Stimulated activated CD4-positive, alpha-beta T cell treated with anti-CD3 and anti-CD28 coated beads, Interleukin-4, amount 100 ng/mL, for 48 hours (primary cell): Measurements from ENCODE around the gene AUNIP.

Experiments used
- DNase-seq, 2 donors: peaks; one replicate each; pipeline ENCODE4 v3.0.0-alpha.2; 2020; ENCODE audit warnings: low read depth in 2 of 2

AUNIP gene

GRCh38 chr1:25809929-25810328, 49.3 kb downstream of the AUNIP start:
- no peak for DNase-seq

GRCh38 chr1:25809283-25809926, 49.9 kb downstream of the AUNIP start:
- DNase-seq, result no peak

- no peak for DNase-seq
These were observed 50.6 kb downstream of the AUNIP start for GRCh38 chr1:25808481-25809244.

GRCh38 chr1:25807480-25808390, 51.5 kb downstream of the AUNIP start:
- no peak for DNase-seq

GRCh38 chr1:25806418-25806817, 52.8 kb downstream of the AUNIP start:
- no peak for DNase-seq

- DNase-seq, result no peak
These were observed 53.4 kb downstream of the AUNIP start for GRCh38 chr1:25805863-25806225.

GRCh38 chr1:25804964-25805862, 54.0 kb downstream of the AUNIP start:
- no peak for DNase-seq

GRCh38 chr1:25804244-25804963, 54.9 kb downstream of the AUNIP start:
- peak in 1 of 2 donors; percentile 41 for DNase-seq

- DNase-seq, result no peak
These were observed 55.9 kb downstream of the AUNIP start for GRCh38 chr1:25803368-25803767.

- DNase-seq, result no peak
These were observed 56.3 kb downstream of the AUNIP start for GRCh38 chr1:25802915-25803314.

GRCh38 chr1:25800703-25801377, 58.4 kb downstream of the AUNIP start:
- DNase-seq, result no peak

- DNase-seq, result no peak
These were observed 59.1 kb downstream of the AUNIP start, which contains the start of gene SELENON for GRCh38 chr1:25799935-25800702. SELENON (plus strand) TSS chr1:25800193; CDS start chr1:25800231, 38 bp downstream.

- no peak for DNase-seq
These were observed 59.8 kb downstream of the AUNIP start for GRCh38 chr1:25799352-25799934.

- no peak for DNase-seq
These were observed 60.4 kb downstream of the AUNIP start for GRCh38 chr1:25798666-25799351.

GRCh38 chr1:25797939-25798338, 61.3 kb downstream of the AUNIP start:
- DNase-seq, result peak in 1 of 2 donors; percentile 41

GRCh38 chr1:25796811-25797458, 62.3 kb downstream of the AUNIP start:
- peak; percentile 86 to 87 for DNase-seq

- DNase-seq, result peak in 1 of 2 donors; percentile 36
These were observed 63.1 kb downstream of the AUNIP start for GRCh38 chr1:25795946-25796810.
